Coronary artery (tissue), 2 donors: ENCODE results near the gene ABCA13.

Experiments
- DNase-seq: peaks from one replicate; pipeline ENCODE4 v3.0.0-alpha.2; 2017; ENCODE audit warnings: low spot score
- H3K27ac ChIP-seq, 2 donors: fragments of 200-600 bp; sonication (generic); one replicate each; pipeline ENCODE4 v1.5.1; 2016 to 2019
- H3K4me3 ChIP-seq: fragments of 200-600 bp; sonication (generic); 2 replicates; pipeline ENCODE4 v1.5.1; 2016; ENCODE audit warnings: mild to moderate bottlenecking, moderate library complexity
- TF ChIP-seq, protein P1 (sequence below): fragments of 200-600 bp; sonication (generic); IDR thresholded peaks from one replicate; pipeline ENCODE4 v1.5.1; 2019; ENCODE audit warnings: antibody characterized with exemption

Gene ABCA13

DNA sequence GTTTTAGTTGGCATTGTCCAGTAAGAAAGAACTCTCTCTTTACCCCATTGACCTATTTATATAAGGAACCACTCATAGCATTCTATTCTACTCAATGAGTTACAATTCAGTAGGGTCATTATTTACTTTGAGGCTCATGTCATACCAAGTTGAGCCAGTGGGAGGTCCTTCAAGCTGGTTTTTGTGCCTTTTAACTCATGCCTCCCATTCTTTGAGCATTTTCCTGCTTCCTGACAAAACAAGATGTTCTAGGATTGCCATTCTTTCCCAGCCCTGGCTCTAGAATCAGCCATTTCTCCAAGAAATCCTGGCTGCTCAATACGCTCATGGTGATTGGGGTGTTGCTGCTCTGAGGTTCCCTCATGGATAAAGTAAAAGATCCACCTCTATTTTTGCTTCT, 250.1 kb downstream of the ABCA13 start:
- no peak overlapping the region for H3K27ac ChIP-seq
- TF ChIP-seq, protein P1, sequence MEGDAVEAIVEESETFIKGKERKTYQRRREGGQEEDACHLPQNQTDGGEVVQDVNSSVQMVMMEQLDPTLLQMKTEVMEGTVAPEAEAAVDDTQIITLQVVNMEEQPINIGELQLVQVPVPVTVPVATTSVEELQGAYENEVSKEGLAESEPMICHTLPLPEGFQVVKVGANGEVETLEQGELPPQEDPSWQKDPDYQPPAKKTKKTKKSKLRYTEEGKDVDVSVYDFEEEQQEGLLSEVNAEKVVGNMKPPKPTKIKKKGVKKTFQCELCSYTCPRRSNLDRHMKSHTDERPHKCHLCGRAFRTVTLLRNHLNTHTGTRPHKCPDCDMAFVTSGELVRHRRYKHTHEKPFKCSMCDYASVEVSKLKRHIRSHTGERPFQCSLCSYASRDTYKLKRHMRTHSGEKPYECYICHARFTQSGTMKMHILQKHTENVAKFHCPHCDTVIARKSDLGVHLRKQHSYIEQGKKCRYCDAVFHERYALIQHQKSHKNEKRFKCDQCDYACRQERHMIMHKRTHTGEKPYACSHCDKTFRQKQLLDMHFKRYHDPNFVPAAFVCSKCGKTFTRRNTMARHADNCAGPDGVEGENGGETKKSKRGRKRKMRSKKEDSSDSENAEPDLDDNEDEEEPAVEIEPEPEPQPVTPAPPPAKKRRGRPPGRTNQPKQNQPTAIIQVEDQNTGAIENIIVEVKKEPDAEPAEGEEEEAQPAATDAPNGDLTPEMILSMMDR: no peak
- no peak overlapping the region for H3K4me3 ChIP-seq
- DNase-seq: no peak

DNA sequence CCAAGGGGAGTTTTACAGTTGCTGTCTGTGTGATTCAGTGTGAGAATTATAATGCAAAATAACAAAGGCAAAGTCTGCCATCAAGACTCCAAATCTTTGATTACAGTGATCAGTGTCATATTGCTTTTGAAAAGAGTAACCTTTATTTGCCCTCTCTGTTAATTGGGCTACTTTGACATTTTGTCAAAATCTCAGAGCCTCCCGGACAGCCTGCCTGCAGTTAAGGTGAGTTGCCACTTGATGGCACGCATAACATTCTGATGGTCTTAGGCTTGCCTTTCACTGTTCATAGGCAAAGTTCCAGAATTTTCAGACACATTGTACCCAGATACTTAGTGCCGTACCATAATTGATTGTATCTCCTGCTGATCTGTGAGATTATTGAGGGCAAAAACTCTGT, 253.5 kb downstream of the ABCA13 start:
- DNase-seq: no peak
- TF ChIP-seq, protein P1: no peak
- H3K27ac ChIP-seq: no peak overlapping the region
- no peak overlapping the region for H3K4me3 ChIP-seq

DNA sequence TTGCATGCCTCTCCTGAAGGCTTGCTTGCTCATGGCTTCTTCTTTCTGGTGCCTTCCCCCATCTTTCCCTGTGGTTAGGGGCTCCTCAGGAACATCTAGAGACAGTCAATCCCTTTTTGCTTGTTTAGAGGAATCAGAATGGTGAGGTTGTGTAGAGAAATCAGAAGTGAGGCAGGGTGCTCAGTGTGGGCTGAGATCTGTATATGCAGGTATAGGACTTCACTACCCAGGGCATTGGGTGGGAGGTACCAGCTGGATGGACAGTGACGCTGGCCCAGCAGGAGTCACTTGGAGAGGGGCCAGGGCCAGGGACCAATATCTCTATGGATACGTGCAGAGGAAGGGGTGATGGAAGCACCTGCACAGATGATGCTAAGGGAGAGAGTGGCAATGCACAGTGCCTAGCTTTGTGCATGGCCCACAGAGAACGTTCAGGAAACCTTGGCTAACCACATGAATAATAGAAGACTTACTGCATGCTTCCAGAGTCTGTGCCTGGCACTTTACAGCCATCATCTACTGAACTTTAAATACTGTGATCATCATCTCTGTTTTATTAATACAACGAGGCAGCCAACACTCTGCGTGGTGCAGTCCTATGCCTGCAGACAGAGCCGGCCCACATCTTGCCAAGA, 255.2 kb downstream of the ABCA13 start:
- H3K4me3 ChIP-seq: no peak overlapping the region
- TF ChIP-seq, protein P1: no peak
- no peak overlapping the region for H3K27ac ChIP-seq
- DNase-seq: no peak

DNA sequence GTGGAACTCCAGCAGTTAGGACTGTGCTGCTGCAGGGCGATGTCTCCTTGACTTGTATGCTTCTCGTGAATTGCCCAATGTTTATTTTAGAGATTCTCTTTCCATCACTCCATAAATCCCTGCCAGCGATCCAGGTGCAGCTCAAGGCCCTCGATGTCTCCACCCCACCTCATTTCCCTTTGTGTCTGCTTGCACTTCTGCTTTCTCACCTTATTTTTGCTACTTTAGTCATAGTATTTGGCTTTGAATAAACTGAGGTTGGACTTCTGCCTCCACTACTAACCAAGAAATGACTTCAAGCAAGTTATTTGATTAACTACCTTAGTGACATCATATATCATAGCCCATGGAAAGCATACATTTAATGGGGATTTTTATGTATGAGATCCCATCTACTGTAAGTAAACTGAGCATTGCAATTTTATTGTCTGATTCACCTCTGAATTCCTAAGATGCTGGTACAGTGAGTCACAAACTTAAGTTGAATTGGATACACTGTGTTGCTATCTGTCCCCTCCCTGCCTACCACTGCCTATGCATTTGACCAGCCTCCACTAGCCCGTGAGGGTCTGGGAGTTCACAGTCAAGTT, 255.8 kb downstream of the ABCA13 start:
- no peak overlapping the region for H3K4me3 ChIP-seq
- TF ChIP-seq, protein P1: no peak
- H3K27ac ChIP-seq: no peak overlapping the region
- DNase-seq: no peak

DNA sequence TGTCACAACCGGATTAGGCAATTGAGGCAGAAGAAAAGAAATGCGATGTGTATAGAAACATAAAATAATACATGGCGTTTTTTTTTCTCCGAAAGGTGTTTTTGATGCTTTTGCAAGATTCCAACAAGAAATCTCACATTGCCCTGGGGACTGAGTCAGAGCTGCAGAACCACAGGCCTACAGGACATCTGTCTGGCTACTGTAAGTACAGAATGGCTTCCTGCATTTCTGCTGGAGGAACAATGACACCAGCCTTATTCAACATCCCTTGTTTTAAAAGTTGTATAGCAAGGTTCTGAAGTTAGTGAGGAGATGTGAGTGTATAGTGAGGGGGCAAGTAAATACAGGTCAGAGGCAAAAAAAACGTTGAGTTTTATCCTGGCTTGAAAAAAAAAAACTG, 256.4 kb downstream of the ABCA13 start:
- TF ChIP-seq, protein P1: no peak
- DNase-seq: no peak
- no peak overlapping the region for H3K27ac ChIP-seq
- H3K4me3 ChIP-seq: no peak overlapping the region

DNA sequence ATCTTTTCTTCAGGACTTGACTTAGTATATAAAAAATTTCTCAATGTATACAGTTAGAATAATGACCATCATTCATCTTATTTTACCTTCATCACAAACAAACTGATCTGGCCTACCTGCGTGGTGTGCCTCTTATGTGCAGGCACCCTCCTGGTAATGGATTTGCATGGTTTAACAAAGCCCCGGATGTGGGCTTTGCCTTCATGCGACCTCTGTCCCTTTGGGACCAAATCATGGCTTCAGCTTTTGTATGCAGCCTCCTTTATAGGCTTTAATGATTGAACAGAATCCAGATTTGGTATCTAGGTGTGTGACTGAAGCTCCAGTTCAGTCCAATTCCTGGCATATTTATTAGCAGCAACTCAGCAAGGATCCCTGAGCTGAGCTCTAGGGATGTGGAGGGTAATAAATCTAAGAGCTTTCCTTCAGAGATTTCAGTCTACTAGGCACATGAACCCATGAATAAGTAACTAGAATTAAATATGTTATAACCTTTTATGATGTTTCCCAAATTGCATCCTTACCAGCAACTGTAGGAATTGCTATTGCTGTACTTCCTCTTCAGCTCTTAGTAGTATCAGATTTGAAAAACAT, 256.9 kb downstream of the ABCA13 start:
- TF ChIP-seq, protein P1: no peak

DNA sequence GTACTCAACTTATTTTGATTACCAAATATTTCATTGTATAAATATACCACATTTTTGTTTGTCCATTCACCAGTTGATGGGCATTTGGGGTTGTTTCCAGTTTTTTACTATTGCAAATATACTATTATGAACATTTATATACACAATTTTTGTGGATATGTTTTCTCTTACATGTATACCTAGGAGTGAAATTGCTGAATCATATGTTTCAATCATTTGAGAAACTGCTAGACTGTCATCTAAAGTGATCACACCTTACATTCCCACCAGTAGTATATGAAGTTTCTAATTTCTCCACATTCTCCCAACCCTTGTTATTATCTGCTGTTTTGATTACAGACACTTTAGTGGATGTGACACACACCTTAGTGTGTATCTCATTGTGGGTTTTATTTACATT, 257.9 kb downstream of the ABCA13 start:
- TF ChIP-seq, protein P1: no peak
- Histone ChIP-seq H3K4me3 (no peak overlapping the region), H3K27ac (no peak overlapping the region)
- no peak for DNase-seq

More for the DNA sequence above, 256.9 kb downstream of the ABCA13 start:
- no peak overlapping the region for H3K4me3 ChIP-seq
- no peak for DNase-seq
- no peak overlapping the region for H3K27ac ChIP-seq
